ENCODE results near the gene ADARB2.

The ADARB2 gene

GRCh38 chr10:1474376-1475097, 262.8 kb downstream of the ADARB2 start:
- Histone ChIP-seq H3K36me3 (no peaks in the 10 kb centered on the region), H3K4me3 (ENCODE audit: low read depth, low read length) (no peak overlapping the region), H3K27me3 (peaks cover 10% of the 10 kb centered on the region), H3K4me1 (no peaks in the 10 kb centered on the region), H3K9me3 (no peaks in the 10 kb centered on the region)
- TF ChIP-seq, protein P1, sequence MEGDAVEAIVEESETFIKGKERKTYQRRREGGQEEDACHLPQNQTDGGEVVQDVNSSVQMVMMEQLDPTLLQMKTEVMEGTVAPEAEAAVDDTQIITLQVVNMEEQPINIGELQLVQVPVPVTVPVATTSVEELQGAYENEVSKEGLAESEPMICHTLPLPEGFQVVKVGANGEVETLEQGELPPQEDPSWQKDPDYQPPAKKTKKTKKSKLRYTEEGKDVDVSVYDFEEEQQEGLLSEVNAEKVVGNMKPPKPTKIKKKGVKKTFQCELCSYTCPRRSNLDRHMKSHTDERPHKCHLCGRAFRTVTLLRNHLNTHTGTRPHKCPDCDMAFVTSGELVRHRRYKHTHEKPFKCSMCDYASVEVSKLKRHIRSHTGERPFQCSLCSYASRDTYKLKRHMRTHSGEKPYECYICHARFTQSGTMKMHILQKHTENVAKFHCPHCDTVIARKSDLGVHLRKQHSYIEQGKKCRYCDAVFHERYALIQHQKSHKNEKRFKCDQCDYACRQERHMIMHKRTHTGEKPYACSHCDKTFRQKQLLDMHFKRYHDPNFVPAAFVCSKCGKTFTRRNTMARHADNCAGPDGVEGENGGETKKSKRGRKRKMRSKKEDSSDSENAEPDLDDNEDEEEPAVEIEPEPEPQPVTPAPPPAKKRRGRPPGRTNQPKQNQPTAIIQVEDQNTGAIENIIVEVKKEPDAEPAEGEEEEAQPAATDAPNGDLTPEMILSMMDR (IDR thresholded peaks at IDR 0.05; ENCODE audit: low read depth, low read length), result no peak
- DNase-seq, result no peak

- Histone ChIP-seq H3K27me3 (peaks cover 4% of the 10 kb centered on the region), H3K4me3 (ENCODE audit: low read depth, low read length) (no peak overlapping the region), H3K4me1 (no peaks in the 10 kb centered on the region), H3K36me3 (no peaks in the 10 kb centered on the region), H3K9me3 (no peaks in the 10 kb centered on the region)
- TF ChIP-seq, protein P1 (IDR thresholded peaks at IDR 0.05; ENCODE audit: low read depth, low read length), result no peak
- DNase-seq, result no peak
Measured at GRCh38 chr10:1473874-1474273, 263.5 kb downstream of the ADARB2 start.

- no peak overlapping the region for H3K4me3 ChIP-seq (ENCODE audit: low read depth, low read length)
- no peaks in the 10 kb centered on the region for H3K4me1 ChIP-seq
- DNase-seq, result no peak
- no peaks in the 10 kb centered on the region for H3K9me3 ChIP-seq
- TF ChIP-seq, protein P1 (IDR thresholded peaks at IDR 0.05; ENCODE audit: low read depth, low read length), result no peak
- peaks cover 9% of the 10 kb centered on the region; the same call in 1 of the 2 replicates for H3K27me3 ChIP-seq
- no peaks in the 10 kb centered on the region for H3K36me3 ChIP-seq
Measured at GRCh38 chr10:1472178-1472958, 265.0 kb downstream of the ADARB2 start.

- DNase-seq, result no peak
- Histone ChIP-seq H3K36me3 (no peaks in the 10 kb centered on the region), H3K4me1 (no peaks in the 10 kb centered on the region), H3K4me3 (ENCODE audit: low read depth, low read length) (no peak overlapping the region), H3K9me3 (no peaks in the 10 kb centered on the region), H3K27me3 (peaks cover 12% of the 10 kb centered on the region)
- TF ChIP-seq, protein P1 (IDR thresholded peaks at IDR 0.05; ENCODE audit: low read depth, low read length), result no peak
Measured at GRCh38 chr10:1468811-1469210, 268.5 kb downstream of the ADARB2 start.

GRCh38 chr10:1467334-1468076, 269.8 kb downstream of the ADARB2 start:
- Histone ChIP-seq H3K27me3 (peaks cover 12% of the 10 kb centered on the region), H3K9me3 (no peaks in the 10 kb centered on the region), H3K36me3 (no peaks in the 10 kb centered on the region), H3K4me3 (ENCODE audit: low read depth, low read length) (no peak overlapping the region), H3K4me1 (no peaks in the 10 kb centered on the region)
- DNase-seq, result no peak
- TF ChIP-seq, protein P1 (IDR thresholded peaks at IDR 0.05; ENCODE audit: low read depth, low read length), result no peak

Measured in BE2C (cell line).